ENCODE data around the gene NKAIN1.
"Not testable (repeated sequence)": the region's sequence is repeated elsewhere in the genome, so short reads cannot be mapped to it uniquely, and the experiment has no call there.

Gene NKAIN1

GRCh38 chr1:31198150-31198549 is 41.5 kb downstream of the NKAIN1 start:
- Histone ChIP-seq H3K36me3 (ENCODE audit: insufficient read depth, low read length) (no peaks in the 10 kb centered on the region), H4K20me1 (ENCODE audit: insufficient read depth, low read length) (no peaks in the 10 kb centered on the region), H3K79me2 (ENCODE audit: insufficient read depth, low read length) (no peaks in the 10 kb centered on the region), H3F3A (ENCODE audit: insufficient read depth, low read length) (no peaks in the 10 kb centered on the region), H3K4me2 (ENCODE audit: low read length) (no peak overlapping the region), H3K9me2 (ENCODE audit: low read depth, low read length) (no peaks in the 10 kb centered on the region), H3K4me1 (ENCODE audit: insufficient read depth, low read length, severe bottlenecking) (no peaks in the 10 kb centered on the region), H2AFZ (ENCODE audit: low read length) (no peak overlapping the region), H3K9ac (ENCODE audit: low read length) (no peak overlapping the region), H3K27me3 (ENCODE audit: insufficient read depth, low read length) (no peaks in the 10 kb centered on the region), H3K4me3 (ENCODE audit: low read depth, low read length, poor library complexity, severe bottlenecking) (no peak overlapping the region), H3K9me3 (ENCODE audit: low read length) (no peaks in the 10 kb centered on the region), H3K27ac (ENCODE audit: low read depth, low read length, poor library complexity, severe bottlenecking) (no peak overlapping the region)
- TF ChIP-seq CTCF (IDR thresholded peaks at IDR 0.05; ENCODE audit: low read length) (no peak), EZH2 (IDR thresholded peaks at IDR 0.05; ENCODE audit: borderline replicate concordance, low read length) (no peak)

- no peaks in the 10 kb centered on the region for H3K36me3 ChIP-seq (ENCODE audit: insufficient read depth, low read length)
- no peak overlapping the region for H3K9ac ChIP-seq (ENCODE audit: low read length)
- H3K9me2 ChIP-seq (ENCODE audit: low read depth, low read length) = no peaks in the 10 kb centered on the region
- no peak overlapping the region for H2AFZ ChIP-seq (ENCODE audit: low read length)
- H3F3A ChIP-seq (ENCODE audit: insufficient read depth, low read length) = no peaks in the 10 kb centered on the region
- H3K4me2 ChIP-seq (ENCODE audit: low read length) = no peak overlapping the region
- no peak overlapping the region for H3K27ac ChIP-seq (ENCODE audit: low read depth, low read length, poor library complexity, severe bottlenecking)
- no peaks in the 10 kb centered on the region for H3K79me2 ChIP-seq (ENCODE audit: insufficient read depth, low read length)
- no peaks in the 10 kb centered on the region for H3K9me3 ChIP-seq (ENCODE audit: low read length)
- no peaks in the 10 kb centered on the region for H4K20me1 ChIP-seq (ENCODE audit: insufficient read depth, low read length)
- no peaks in the 10 kb centered on the region for H3K4me1 ChIP-seq (ENCODE audit: insufficient read depth, low read length, severe bottlenecking)
- H3K27me3 ChIP-seq (ENCODE audit: insufficient read depth, low read length) = no peaks in the 10 kb centered on the region
- TF ChIP-seq CTCF (IDR thresholded peaks at IDR 0.05; ENCODE audit: low read length) (no peak), EZH2 (IDR thresholded peaks at IDR 0.05; ENCODE audit: borderline replicate concordance, low read length) (no peak)
- H3K4me3 ChIP-seq (ENCODE audit: low read depth, low read length, poor library complexity, severe bottlenecking) = no peak overlapping the region
These were observed 43.0 kb downstream of the NKAIN1 start for GRCh38 chr1:31196685-31197084.

GRCh38 chr1:31195267-31195666 is 44.4 kb downstream of the NKAIN1 start:
- H2AFZ ChIP-seq (ENCODE audit: low read length); H3K9me3 ChIP-seq (ENCODE audit: low read length); H3K4me2 ChIP-seq (ENCODE audit: low read length); H3K4me1 ChIP-seq (ENCODE audit: insufficient read depth, low read length, severe bottlenecking); H3K27me3 ChIP-seq (ENCODE audit: insufficient read depth, low read length); H3K79me2 ChIP-seq (ENCODE audit: insufficient read depth, low read length); H3K9ac ChIP-seq (ENCODE audit: low read length); H4K20me1 ChIP-seq (ENCODE audit: insufficient read depth, low read length); H3K9me2 ChIP-seq (ENCODE audit: low read depth, low read length); H3K4me3 ChIP-seq (ENCODE audit: low read depth, low read length, poor library complexity, severe bottlenecking); H3K36me3 ChIP-seq (ENCODE audit: insufficient read depth, low read length); H3F3A ChIP-seq (ENCODE audit: insufficient read depth, low read length); H3K27ac ChIP-seq (ENCODE audit: low read depth, low read length, poor library complexity, severe bottlenecking): not testable (repeated sequence)

- Histone ChIP-seq H3K4me1 (ENCODE audit: insufficient read depth, low read length, severe bottlenecking) (no peaks in the 10 kb centered on the region), H3K27ac (ENCODE audit: low read depth, low read length, poor library complexity, severe bottlenecking) (no peak overlapping the region), H3K27me3 (ENCODE audit: insufficient read depth, low read length) (0 out of 2 replicates have a peak, but pooled peaks cover 5% of the 10 kb centered on the region), H3K36me3 (ENCODE audit: insufficient read depth, low read length) (no peaks in the 10 kb centered on the region), H3K4me3 (ENCODE audit: low read depth, low read length, poor library complexity, severe bottlenecking) (no peak overlapping the region), H3K4me2 (ENCODE audit: low read length) (no peak overlapping the region), H3K9me2 (ENCODE audit: low read depth, low read length) (no peaks in the 10 kb centered on the region), H2AFZ (ENCODE audit: low read length) (no peak overlapping the region), H3K9me3 (ENCODE audit: low read length) (no peaks in the 10 kb centered on the region), H3F3A (ENCODE audit: insufficient read depth, low read length) (no peaks in the 10 kb centered on the region), H4K20me1 (ENCODE audit: insufficient read depth, low read length) (no peaks in the 10 kb centered on the region), H3K79me2 (ENCODE audit: insufficient read depth, low read length) (no peaks in the 10 kb centered on the region), H3K9ac (ENCODE audit: low read length) (no peak overlapping the region)
- TF ChIP-seq CTCF (IDR thresholded peaks at IDR 0.05; ENCODE audit: low read length) (no peak), EZH2 (IDR thresholded peaks at IDR 0.05; ENCODE audit: borderline replicate concordance, low read length) (no peak)
These were observed 46.0 kb downstream of the NKAIN1 start for GRCh38 chr1:31193729-31194128.
